ENCODE measurements around the gene ENTPD8. TPM values are rescaled to one million over a fixed set of nuclear protein-coding genes. Genes with fewer than 3 reads are reported as not detected.

Gene ENTPD8, protein sequence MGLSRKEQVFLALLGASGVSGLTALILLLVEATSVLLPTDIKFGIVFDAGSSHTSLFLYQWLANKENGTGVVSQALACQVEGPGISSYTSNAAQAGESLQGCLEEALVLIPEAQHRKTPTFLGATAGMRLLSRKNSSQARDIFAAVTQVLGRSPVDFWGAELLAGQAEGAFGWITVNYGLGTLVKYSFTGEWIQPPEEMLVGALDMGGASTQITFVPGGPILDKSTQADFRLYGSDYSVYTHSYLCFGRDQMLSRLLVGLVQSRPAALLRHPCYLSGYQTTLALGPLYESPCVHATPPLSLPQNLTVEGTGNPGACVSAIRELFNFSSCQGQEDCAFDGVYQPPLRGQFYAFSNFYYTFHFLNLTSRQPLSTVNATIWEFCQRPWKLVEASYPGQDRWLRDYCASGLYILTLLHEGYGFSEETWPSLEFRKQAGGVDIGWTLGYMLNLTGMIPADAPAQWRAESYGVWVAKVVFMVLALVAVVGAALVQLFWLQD
- polyA plus RNA-seq (ENCODE audit: insufficient read depth in 1 of 5, insufficient read length in 5 of 5, low replicate concordance in 1 of 5) = under 1 TPM; 0.32 to 0.63 (median 0.52) TPM
- long read RNA-seq, donor 1 = 0 reads
- long read RNA-seq, donor 2 = 0 reads
- long read RNA-seq, donor 3, partial matches to known transcripts = 13 of 13 reads
- long read RNA-seq, donor 3, other reads (novel, unspliced or antisense) = 0 of 13 reads
- long read RNA-seq, donor 4 = 0 reads
- long read RNA-seq, donor 5 = 0 reads
- long read RNA-seq, donor 6 = 0 reads
- long read RNA-seq, donor 7 = 0 reads
- long read RNA-seq, donor 8 = 0 reads

DNA sequence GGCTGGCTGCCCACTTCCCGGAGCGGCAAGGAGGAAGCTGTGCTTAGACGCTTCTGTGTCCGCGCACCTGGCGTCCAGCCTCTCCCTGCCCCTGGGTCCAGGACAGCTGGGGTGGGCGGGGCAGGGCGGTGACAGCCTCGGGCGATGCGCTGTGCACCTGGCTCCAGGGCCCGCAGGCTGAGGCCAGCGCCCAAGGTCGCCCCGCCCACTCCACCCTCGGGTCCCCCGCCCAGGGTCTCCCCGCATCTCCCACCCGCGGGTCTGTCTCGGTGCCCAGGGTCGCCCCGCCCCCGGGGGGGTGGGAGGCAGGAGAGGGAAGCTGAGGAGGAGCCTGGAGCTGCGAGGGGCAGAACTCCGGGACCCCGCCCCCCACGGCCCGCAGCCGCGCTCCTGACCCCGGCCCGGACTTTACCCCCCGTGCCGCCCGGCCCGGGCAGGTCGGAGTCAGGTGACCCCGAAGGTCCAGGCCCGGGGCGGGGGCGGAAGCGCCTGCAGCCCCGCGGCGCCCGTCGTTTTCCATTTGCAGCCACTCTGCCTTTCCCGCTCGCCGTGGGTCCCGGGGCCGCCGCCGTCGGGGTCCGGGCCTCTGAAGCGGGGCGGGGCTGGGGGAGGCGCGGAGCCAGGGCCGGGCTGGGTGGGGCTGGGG lies at the start of gene ENTPD8:
ENTPD8 (minus strand) TSS at position 69 of the 646 bp plus-strand sequence. CDS start 3,072 bp downstream, outside the sequence.
- DNase-seq = no peak

- no peak for DNase-seq
Observed at GRCh38 chr9:137490532-137491186, 49.5 kb upstream of the ENTPD8 start.

- no peak for DNase-seq
Observed at GRCh38 chr9:137488906-137489305, 47.7 kb upstream of the ENTPD8 start.

- peak; percentile 64 to 67 for DNase-seq
Observed at GRCh38 chr9:137488327-137488653, 47.1 kb upstream of the ENTPD8 start.

- no peak for DNase-seq
Observed at GRCh38 chr9:137487454-137488326, 46.5 kb upstream of the ENTPD8 start.

GRCh38 chr9:137486545-137487453 lies 45.6 kb upstream of the ENTPD8 start:
- DNase-seq = no peak

- DNase-seq = no peak
Observed at GRCh38 chr9:137486141-137486490, 45.0 kb upstream of the ENTPD8 start.

GRCh38 chr9:137485343-137486140 lies 44.4 kb upstream of the ENTPD8 start:
- DNase-seq = no peak

DNA sequence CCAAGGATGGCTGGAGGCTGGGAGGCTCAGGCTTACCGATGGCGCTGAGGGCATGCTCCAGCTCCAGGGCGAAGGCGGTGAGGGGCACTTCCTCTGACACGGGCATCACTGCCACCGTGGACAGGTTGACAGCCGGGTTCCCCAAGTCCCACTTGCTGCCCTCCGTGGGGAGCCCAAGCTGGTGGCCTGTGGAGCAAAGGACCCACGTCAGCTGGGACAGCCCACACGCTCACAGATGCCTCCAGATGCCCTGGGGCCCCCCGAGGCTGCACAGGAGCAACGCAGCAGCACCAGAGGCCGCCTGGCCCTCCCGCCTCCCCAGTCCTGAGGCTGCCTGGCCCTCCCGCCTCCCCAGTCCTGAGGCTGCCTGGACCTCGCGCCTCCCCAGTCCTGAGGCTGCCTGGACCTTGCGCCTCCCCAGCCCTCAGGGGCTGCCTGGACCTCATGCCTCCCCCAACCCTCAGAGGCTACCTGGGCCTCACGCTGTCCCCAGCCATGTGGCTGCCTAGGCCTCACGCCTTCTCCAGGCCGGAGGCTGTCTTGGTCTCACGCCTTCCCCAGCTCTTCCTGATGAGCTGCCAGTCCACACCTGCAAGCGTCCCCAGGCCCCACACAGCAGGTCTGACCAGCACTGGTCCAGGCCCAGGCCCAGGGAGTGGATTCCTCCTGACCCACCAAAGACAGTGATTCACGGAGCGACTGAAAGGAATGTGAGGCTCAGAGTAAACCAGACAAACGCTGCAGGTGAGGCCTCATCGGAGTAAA lies 43.6 kb upstream of the ENTPD8 start:
- no peak for DNase-seq

DNA sequence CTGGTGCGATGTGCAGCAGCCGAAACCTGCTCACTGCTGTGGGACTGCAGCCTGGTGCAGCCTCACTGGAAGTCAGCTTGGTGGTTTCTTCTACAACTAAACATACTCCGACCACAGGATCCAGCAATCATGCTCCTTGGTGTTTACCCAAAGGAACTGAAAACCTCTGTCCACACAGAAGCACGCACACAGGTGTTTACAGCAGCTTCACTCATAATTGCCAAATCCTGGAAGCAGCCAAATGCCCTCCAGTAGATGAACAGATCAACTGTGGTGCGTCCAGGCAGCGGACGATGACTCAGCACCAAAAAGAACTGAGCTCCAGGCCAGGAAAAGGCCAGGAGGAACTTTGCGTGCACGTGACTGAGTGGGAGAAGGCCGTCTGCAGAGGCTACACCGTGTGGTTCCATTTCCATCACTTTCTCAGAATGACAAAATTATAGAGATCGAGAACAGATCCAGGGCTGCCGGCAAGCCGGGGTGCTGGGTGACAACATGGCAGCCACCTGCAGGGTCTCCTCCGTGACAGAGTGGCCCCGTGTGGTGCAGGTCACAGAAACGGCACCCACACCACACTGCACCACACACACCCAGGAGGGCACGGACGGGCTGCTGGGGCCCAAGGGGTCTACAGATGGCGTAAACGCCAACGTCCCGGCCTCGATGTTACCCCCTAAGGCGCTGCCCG lies 41.1 kb upstream of the ENTPD8 start:
- no peak for DNase-seq

DNA sequence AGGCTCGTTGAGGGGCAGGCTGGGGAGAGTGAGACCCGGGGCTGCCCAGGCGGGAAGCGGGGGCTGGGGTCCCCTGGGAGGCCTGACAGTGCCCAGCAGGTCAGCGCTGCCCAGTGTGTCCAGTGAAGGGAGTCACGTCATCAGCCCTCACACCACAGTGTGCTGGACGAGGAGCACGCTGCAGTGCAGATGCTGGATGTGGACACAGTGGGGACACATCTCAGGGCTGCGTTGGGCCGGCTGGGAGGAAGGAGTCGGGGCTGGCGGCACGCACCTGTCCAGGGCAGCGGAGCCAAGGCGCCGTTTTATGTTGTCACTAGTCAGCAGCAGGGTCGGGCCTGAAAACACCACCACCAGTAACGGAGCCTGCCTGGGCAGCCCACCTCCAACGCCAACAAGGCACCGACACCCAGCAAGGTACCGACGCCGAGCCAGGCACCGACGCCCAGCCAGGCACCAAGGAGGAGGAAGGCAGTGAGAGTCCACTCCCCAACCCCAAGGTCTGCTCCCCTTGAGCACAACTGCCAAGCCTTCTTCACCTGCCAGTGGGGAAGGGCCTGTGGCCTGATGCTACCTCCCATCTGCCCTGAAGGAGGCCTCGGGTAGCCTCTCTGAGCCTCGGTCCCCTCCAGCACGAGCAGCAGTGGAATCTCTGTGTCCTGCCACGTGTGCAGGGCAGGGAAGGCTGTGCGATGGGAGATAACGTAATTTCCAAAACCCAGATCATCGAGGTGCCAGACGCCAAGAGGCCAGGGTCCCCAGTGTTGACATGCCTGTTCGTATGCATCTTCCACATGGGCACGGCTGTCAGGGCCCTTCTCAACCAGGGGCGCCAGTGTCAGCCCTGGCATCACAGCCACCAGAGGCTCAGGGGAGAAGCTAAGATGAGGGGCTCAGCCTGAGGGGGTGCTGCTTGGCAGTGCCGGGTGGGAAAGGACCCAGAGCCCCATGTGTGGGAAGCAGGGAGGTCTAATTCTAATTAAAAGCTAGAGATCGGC lies 39.8 kb upstream of the ENTPD8 start:
- no peak for DNase-seq

DNA sequence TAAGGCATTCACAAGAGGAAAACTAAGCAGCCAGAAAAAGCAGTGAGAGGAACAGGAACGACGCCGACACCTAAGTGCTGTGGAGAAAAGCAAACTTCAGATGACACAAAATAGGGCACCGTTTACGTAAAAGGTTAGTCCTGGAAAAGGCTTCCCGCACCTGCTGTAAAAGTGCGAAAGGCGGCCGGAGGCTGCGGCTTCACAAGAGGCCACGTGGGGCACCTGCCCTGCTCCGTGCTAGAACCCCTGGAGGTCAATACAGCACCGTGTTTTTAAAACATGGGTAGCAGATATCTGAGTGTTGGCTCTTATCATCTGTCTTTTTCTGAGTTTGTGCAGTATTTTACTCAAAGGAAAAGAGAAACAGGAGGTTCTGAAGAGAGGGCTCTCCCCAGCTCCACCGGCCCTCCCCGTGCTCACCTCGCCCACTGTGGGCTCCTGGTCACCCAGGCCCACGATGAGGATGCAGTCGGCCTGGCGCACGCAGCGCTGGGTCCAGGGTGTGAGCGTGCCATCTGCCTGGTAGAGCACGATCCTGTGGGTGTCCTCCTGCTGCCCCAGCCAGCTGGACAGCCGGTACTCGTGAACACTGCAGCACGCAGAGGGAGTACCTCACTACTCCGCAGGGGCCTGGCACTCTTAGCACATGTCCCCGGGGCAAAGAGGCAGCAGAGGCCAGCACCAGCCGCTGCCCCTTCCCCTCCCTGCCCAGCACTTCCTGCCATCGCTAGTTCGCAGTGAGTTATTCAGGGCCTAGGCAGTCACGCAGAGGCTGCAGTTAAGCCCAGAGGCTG lies 38.9 kb upstream of the ENTPD8 start:
- no peak for DNase-seq

GRCh38 chr9:137478962-137479861 lies 38.1 kb upstream of the ENTPD8 start:
- DNase-seq = no peak

DNA sequence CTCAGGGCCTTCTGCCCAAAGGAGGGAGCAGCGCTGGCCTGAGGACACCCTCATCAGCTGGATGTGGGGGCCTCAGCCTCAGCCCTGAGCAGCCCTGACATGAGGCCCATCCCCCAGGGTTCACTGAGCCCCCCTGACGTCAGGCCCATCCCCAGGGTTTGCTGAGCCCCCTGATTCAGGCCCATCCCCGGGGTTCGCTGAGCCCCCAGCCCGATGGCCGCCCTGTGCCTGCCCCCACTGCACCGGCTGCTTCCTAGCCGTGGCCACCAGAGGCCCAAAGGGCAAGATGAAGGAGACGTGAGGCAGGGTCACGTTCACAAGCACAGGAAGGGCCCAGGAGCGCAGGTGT lies 37.4 kb upstream of the ENTPD8 start:
- DNase-seq = no peak

Data from right lung (tissue), 10 donors.